HL-60 (cell line): ENCODE results near the gene FGF12.

ENCODE experiments used
- CTCF ChIP-seq: IDR thresholded peaks from one replicate; pipeline ENCODE4 v1.5.1; 2011; ENCODE audit warnings: low read length, control low read depth, inconsistent platforms; ENCODE audit not compliant: insufficient read depth
- GABPA ChIP-seq: IDR thresholded peaks from 2 replicates; pipeline ENCODE4 v1.6.1; 2012; ENCODE audit warnings: low read depth
- REST ChIP-seq: IDR thresholded peaks from 2 replicates; pipeline ENCODE4 v1.6.1; 2012; ENCODE audit warnings: low read depth; ENCODE audit not compliant: insufficient replicate concordance

GRCh38 chr3:192514754-192515663 is 212.3 kb downstream of the FGF12 start:
- TF ChIP-seq CTCF: no peak
- no peak for TF ChIP-seq GABPA
- TF ChIP-seq REST: no peak
